GM21717 (cell line): Measurements from ENCODE around the gene CENPW.

Experiments used
- ATAC-seq: cut with Tn5 transposase; IDR thresholded peaks from one replicate; pipeline ENCODE4 v1.9.1; 2021; ENCODE audit warnings: mild to moderate bottlenecking, moderate library complexity; ENCODE audit not compliant: unreplicated experiment

Gene CENPW

GRCh38 chr6:126372626-126373025 is 32.7 kb downstream of the CENPW start:
- ATAC-seq = no peak

DNA sequence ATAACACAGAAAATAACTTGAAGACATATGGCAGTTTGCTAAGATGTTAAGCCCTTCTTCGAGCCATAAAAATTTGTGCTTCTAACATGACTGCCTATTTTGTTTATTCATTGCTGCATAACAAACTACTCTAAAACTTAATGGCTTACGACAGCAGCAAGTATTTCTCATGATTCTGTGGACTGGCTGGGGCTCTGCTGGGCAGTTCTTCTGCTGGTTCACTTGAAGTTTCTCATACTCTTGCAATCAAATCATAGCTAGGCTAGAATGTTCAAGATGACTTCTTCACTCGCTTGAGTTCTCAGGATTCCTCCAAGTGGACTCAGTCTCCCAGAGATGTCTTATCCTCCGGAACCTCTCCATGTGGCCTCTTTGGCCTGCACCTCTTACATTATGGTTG is 33.4 kb downstream of the CENPW start:
- no peak for ATAC-seq

DNA sequence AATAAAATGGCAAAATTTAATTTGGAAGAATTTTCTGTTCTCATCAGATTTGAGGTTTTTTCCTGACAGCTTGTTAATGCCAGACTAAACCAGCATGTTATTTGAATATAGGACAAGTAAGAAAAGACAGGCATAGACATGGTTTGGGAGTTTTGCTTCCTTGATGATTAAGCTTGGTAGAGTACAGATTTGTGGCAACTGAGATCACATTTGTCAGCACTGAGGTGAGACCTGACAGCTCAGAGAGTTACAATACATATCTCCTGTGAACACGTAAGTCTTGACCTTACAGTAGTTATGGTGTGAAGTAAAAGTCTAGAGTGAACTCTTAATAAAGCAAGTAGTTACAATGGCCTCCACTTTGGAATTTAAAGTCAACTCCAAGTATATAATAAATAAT is 34.5 kb downstream of the CENPW start:
- no peak for ATAC-seq

DNA sequence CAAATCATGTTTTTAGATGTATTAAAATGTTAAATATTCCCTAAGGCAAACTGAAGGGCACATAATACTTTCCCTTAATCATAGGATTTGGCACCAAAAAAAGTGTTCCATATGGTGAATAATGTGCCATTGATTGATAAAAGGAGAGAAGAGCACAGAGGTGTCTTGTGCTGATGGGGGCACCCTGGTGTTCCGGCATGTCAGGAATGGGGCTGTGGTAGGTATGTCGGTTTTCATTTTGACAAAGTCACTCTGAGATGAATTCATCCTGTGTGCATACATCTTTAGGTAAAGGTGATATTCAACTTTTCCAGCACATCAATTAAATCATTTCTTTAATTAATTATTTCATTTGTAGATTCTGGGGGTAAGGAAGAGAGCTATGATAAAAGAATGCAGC is 36.8 kb downstream of the CENPW start:
- ATAC-seq = no peak

DNA sequence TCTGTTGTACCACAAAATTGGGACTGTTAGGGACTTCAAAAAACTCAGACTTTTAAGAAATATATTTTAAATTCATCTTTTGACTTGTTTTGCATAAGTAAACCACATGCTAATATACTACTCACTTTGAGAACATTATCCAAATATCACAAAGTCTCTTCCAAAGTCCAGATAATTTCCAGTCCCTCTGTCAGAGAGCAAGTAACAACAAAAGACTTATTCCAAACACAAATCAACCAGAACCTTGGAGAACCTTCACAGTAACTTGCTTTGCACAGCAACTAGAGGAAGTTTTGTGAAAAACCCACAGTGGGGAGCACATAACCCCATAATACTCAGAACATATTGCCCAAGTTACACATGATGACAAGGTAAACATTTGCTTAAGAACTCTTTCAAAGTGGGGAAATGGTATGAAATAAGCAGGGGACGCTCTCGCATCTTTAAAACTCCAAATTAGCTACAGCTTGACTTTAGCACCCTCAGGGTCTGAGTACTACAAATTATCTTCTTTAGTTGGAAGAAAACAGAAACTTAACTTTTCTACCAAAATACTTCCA is 37.8 kb downstream of the CENPW start:
- ATAC-seq = no peak

DNA sequence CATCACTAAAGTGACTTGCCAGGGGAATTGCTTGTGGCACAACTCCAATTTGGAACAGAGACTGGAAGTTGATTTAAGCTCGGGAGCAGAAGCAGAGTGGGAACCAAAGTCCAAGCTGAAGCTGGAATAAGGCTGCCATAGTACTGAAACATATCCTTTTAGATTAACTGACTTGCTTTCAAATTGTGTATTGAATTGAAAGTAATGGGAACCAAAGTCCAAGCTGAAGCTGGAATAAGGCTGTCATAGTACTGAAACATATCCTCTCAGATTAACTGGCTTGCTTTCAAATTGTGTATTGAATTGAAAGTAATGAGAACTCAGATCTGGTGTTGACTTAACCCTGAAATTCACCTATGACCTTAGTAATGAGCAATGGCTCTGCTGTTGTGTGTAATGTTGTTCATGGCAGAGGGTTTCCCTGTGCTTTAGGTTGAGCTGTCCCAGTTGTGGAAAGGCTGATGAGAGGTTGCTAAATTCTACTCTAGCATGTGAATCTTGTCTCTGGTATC is 40.2 kb downstream of the CENPW start:
- ATAC-seq = no peak

- ATAC-seq = no peak
These were observed 41.6 kb downstream of the CENPW start for GRCh38 chr6:126381498-126381897.

DNA sequence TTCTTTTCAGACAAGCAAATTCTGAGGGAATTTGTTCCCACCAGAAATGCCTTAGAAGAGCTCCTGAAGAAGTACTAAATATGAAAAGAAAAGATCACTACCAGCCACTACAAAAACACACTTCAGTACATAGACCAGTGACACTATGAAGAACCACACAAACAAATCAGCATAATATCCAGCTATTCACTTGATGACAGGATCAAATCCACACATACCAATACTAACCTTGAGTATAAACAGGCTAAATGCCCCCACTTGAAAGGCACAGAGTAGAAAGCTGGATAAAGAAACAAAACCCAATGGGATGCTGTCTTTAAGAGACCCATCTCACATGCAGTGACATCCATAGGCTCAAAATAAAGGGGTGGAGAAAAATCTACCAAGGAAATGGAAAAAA is 43.3 kb downstream of the CENPW start:
- ATAC-seq = no peak

GRCh38 chr6:126385536-126385935 is 45.6 kb downstream of the CENPW start:
- ATAC-seq = no peak

- no peak for ATAC-seq
These were observed 48.2 kb downstream of the CENPW start for GRCh38 chr6:126388104-126388598.

- no peak for ATAC-seq
These were observed 56.2 kb downstream of the CENPW start for GRCh38 chr6:126396131-126396530.
